Stimulated activated CD8-positive, alpha-beta memory T cell treated with anti-CD3 and anti-CD28 coated beads, Interleukin-7, amount 100 ng/mL, for 24 hours (primary cell): ENCODE results near the gene ZFAND2A.

ENCODE experiments used
- DNase-seq: peaks from one replicate; pipeline ENCODE4 v3.0.0-alpha.2; 2020; ENCODE audit warnings: low read depth

ZFAND2A gene

GRCh38 chr7:1106793-1107421, 53.1 kb downstream of the ZFAND2A start:
- DNase-seq: no peak

DNA sequence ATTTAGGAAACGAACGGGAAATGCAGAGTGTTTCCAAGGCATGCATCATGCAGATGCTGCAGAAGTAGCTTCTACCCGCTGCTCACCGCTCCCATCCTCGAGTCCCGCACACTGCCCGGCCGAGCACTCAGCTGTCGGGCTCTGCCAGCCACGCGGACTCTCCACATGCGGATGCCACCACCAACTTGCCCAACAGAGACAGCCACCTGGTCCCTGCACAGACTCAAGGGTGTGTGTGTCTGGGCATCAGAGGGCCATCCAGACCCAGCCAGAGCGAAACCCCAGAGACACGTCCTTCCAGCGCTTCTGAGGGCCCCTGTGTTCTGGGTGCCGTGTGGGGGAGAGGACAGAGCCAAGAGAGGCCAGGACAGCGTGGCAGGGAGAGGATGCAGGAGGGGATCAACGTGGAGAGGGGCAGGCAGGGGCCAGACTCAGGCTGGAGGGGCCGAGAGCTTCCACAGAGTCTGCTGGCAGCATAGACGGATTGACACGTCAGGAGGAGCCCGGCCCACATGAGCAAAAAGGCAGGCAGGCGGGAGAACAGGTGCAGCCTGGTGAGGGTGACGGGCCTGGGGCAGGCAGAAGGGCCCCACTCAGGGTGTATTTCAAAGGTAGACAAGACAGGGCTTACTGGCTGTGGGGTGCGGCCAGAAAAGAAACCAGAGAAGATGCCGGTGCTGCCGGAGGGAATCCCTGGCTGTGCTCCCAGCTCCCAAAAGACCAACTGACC, 53.8 kb downstream of the ZFAND2A start:
- no peak for DNase-seq

DNA sequence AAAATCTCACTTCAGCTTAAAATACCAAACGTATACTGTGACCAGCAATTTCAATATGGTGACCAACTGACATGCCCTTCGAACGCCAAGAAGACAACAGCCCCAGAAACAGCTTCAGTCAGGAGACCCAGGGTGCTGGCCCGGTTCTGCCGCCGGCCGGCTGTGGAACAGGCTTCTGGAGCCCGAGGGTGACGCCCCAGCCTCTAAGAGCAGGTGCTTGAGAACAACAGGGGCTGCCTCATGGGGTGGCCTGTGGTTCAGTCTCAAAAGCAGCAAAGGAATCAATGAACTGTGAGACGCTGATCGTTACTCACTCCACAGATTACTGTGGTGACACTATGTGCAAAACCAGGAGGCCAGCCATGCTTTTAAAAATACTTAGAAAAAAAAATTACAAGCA, 54.8 kb downstream of the ZFAND2A start:
- no peak for DNase-seq

GRCh38 chr7:1104516-1105179, 55.3 kb downstream of the ZFAND2A start:
- no peak for DNase-seq

- DNase-seq: no peak
Measured at GRCh38 chr7:1103789-1104515, 56.0 kb downstream of the ZFAND2A start.

DNA sequence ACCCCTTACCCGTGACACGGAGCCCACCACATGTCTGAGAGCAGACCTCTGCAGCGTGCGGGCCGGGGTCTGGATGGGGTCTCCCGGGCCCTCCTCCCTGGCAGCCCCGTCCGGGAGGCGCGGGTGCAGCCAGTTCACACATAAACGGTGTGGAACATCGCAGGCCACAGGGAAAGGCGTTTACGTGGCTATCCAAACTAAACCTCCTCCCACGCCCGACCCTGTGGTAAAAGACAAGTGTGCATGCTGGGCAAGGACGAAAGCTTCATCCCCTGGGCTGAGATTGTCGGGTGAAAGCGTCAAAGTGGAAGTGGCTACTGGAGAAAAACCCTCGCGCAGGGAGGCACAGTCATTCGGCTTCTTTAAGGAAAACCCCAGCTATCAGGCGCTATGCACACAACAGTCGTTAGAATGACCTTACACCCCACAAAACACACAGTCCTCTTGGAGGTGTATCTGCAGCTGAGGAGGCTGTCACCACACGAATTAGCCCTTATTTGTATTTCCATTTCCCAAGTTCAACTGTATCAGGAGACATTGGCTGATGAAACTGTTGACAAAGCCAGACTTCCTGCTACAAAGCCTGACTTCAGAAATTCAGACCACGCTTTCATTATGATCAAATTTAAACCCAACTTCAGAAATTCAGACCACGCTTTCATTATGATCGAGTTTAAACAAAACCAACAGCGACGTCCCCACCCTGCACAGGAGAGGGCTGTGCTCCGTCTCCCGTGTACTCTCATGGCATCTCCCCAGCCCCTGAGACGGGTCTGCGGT, 56.8 kb downstream of the ZFAND2A start:
- DNase-seq: no peak
